ENCODE data around the gene NDEL1. TPM values are rescaled to one million over a fixed set of nuclear protein-coding genes. Genes with fewer than 3 reads are reported as not detected.
A peak's percentile ranks its signal among the peaks of the same experiment; 100 is the strongest.

Gene NDEL1
- polyA plus RNA-seq, 3 donors = 29.8 to 58.3 (median 39.7) TPM

GRCh38 chr17:8477715-8478441 lies 42.2 kb downstream of the NDEL1 start:
- TF ChIP-seq CTCF (IDR thresholded peaks at IDR 0.05) = no peak
- Mint-ChIP-seq H3K27ac (peak overlapping the region in 2 of 7 donors; percentile 17 to 55), H3K27me3 (ENCODE audit: low read depth in 3 of 3) (peaks cover 0 to 1% (median 0%) of the 10 kb centered on the region in 3 donors), H3K36me3 (peaks cover 52 to 73% of the 10 kb centered on the region in 2 donors), H3K4me3 (no peak overlapping the region), H3K4me1 (no peaks in the 10 kb centered on the region), H3K9me3 (peaks cover 8 to 16% (median 12%) of the 10 kb centered on the region in 7 donors)
- H3K9ac ChIP-seq (ENCODE audit: insufficient read depth, low read length, poor library complexity, severe bottlenecking) = no peak overlapping the region
- H3K4me1 ChIP-seq (ENCODE audit: control insufficient read depth in 1 of 2, insufficient read depth in 2 of 2, low read length in 2 of 2) = no peaks in the 10 kb centered on the region
- DNase-seq = no peak
- 93% methylated on average over 7 of the region's 22 CpGs for WGBS (ENCODE audit: insufficient coverage)
- H3K9me3 ChIP-seq (replicated peaks in 1 of 2; ENCODE audit: control insufficient read depth in 1 of 2, insufficient read depth in 1 of 2, low read length in 2 of 2) = peaks cover 0 to 13% of the 10 kb centered on the region in 2 donors
- H3K27ac ChIP-seq (ENCODE audit: low read depth in 1 of 2, low read length in 2 of 2) = no peak overlapping the region
- H3K36me3 ChIP-seq (replicated peaks in 1 of 2; ENCODE audit: control insufficient read depth in 1 of 2, insufficient read depth in 2 of 2, low read length in 2 of 2) = peaks cover 24 to 65% of the 10 kb centered on the region in 2 donors
- no peak overlapping the region for H2AFZ ChIP-seq (ENCODE audit: insufficient read depth, low read depth, low read length, poor library complexity, severe bottlenecking)
- no peak overlapping the region for H3K4me3 ChIP-seq (replicated peaks in 1 of 3; ENCODE audit: low read depth in 2 of 3, low read length in 3 of 3)
- no peak overlapping the region for H3K4me2 ChIP-seq (replicated peaks; ENCODE audit: extremely low read depth, low read length, poor library complexity, severe bottlenecking)
- H3K79me2 ChIP-seq (ENCODE audit: insufficient read depth, low read length) = no peaks in the 10 kb centered on the region
- intact Hi-C loops (cut with micrococcal nuclease) = no loop called here
- no peaks in the 10 kb centered on the region for H3K27me3 ChIP-seq (ENCODE audit: control insufficient read depth in 2 of 2, insufficient read depth in 2 of 2, low read length in 2 of 2)
- H4K20me1 ChIP-seq (ENCODE audit: insufficient read depth, low read length) = peaks cover 4% of the 10 kb centered on the region

DNA sequence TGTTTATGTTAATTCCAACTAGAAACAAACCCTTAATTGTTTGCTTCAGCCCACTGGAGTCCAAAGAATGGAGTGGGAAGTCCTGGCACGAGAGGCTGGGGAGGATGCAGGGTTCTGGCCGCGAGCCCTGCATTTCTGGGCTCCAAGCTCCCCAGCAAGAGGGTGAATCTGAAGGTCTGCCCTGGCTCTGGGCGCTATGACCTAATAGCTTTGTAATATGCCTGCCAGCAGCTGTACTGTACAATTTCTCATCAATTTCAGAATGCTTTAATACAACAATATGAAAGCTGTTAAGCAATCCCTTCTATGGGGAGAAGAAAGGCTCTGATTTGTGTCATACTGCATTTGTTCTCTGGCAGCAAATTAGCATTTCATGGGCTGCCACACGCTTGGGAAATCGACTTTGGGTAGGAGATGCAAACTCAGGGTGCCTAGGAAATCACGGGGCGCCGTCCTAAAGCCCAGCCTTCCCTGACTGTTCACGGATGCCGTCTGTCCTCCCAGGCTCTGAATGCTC lies 43.8 kb downstream of the NDEL1 start:
- intact Hi-C loops (cut with micrococcal nuclease) = no loop called here
- WGBS (ENCODE audit: insufficient coverage) = 83% methylated on average over 8 of the region's 11 CpGs
- Histone ChIP-seq H3K27me3 (ENCODE audit: control insufficient read depth in 2 of 2, insufficient read depth in 2 of 2, low read length in 2 of 2) (no peaks in the 10 kb centered on the region), H3K4me1 (ENCODE audit: control insufficient read depth in 1 of 2, insufficient read depth in 2 of 2, low read length in 2 of 2) (no peaks in the 10 kb centered on the region), H3K36me3 (replicated peaks in 1 of 2; ENCODE audit: control insufficient read depth in 1 of 2, insufficient read depth in 2 of 2, low read length in 2 of 2) (peaks cover 13 to 57% of the 10 kb centered on the region in 2 donors), H3K79me2 (ENCODE audit: insufficient read depth, low read length) (no peaks in the 10 kb centered on the region), H3K27ac (ENCODE audit: low read depth in 1 of 2, low read length in 2 of 2) (no peak overlapping the region), H2AFZ (ENCODE audit: insufficient read depth, low read depth, low read length, poor library complexity, severe bottlenecking) (no peak overlapping the region), H3K4me3 (replicated peaks in 1 of 3; ENCODE audit: low read depth in 2 of 3, low read length in 3 of 3) (no peak overlapping the region), H4K20me1 (ENCODE audit: insufficient read depth, low read length) (peaks cover 4% of the 10 kb centered on the region), H3K4me2 (replicated peaks; ENCODE audit: extremely low read depth, low read length, poor library complexity, severe bottlenecking) (no peak overlapping the region), H3K9me3 (replicated peaks in 1 of 2; ENCODE audit: control insufficient read depth in 1 of 2, insufficient read depth in 1 of 2, low read length in 2 of 2) (peaks cover 14 to 19% of the 10 kb centered on the region in 2 donors), H3K9ac (ENCODE audit: insufficient read depth, low read length, poor library complexity, severe bottlenecking) (no peak overlapping the region)
- H3K27me3 Mint-ChIP-seq (ENCODE audit: low read depth in 3 of 3) = peaks cover 0 to 1% (median 0%) of the 10 kb centered on the region in 3 donors
- TF ChIP-seq CTCF (IDR thresholded peaks at IDR 0.05) = no peak
- no peak for DNase-seq
- peaks cover 41 to 60% of the 10 kb centered on the region in 2 donors for H3K36me3 Mint-ChIP-seq
- peak overlapping the region in 2 of 7 donors; percentile 49 to 61 for H3K27ac Mint-ChIP-seq
- H3K4me3 Mint-ChIP-seq = no peak overlapping the region
- peaks cover 13 to 25% (median 22%) of the 10 kb centered on the region in 7 donors for H3K9me3 Mint-ChIP-seq
- no peaks in the 10 kb centered on the region for H3K4me1 Mint-ChIP-seq
